ENCODE measurements around the gene KRT7.

Gene KRT7

GRCh38 chr12:52232674-52233461 lies at the start of gene KRT7:
Gene KRT7, plus strand, starts transcription at chr12:52233243. Its CDS starts 54 bp downstream, at chr12:52233297.
- Histone ChIP-seq H3F3A (ENCODE audit: insufficient read depth, low read length) (no peaks in the 10 kb centered on the region), H2AFZ (ENCODE audit: low read length) (no peak within 1 kb of the TSS), H3K36me3 (replicated peaks; ENCODE audit: insufficient read depth, low read length) (no peaks in the 10 kb centered on the region), H3K9ac (ENCODE audit: low read length) (no peak within 1 kb of the TSS), H3K9me2 (replicated peaks; ENCODE audit: insufficient read depth, low read length) (no peaks in the 10 kb centered on the region), H3K4me2 (ENCODE audit: low read depth, low read length) (no peak within 1 kb of the TSS), H3K9me3 (replicated peaks; ENCODE audit: insufficient read depth, low read length) (no peaks in the 10 kb centered on the region), H3K27ac (ENCODE audit: low read length) (no peak within 1 kb of the TSS), H3K79me2 (ENCODE audit: low read length) (no peaks in the 10 kb centered on the region), H4K20me1 (ENCODE audit: insufficient read depth, low read length) (no peaks in the 10 kb centered on the region), H3K4me1 (ENCODE audit: low read length) (no peaks in the 10 kb centered on the region), H3K4me3 (ENCODE audit: low read length) (no peak within 1 kb of the TSS), H3K27me3 (replicated peaks; ENCODE audit: insufficient read depth, low read length) (peaks cover 77% of the 10 kb centered on the region)
- TF ChIP-seq EZH2 (optimal IDR thresholded peaks at IDR 0.05; ENCODE audit: low read depth, low read length) (no peak), EZH2phosphoT487 (IDR thresholded peaks at IDR 0.05; ENCODE audit: low read length) (no peak), CTCF (IDR thresholded peaks at IDR 0.05; ENCODE audit: low read length) (no peak)
- DNase-seq, result no peak

- no peak overlapping the region for H2AFZ ChIP-seq (ENCODE audit: low read length)
- no peak overlapping the region for H3K4me2 ChIP-seq (ENCODE audit: low read depth, low read length)
- H3K36me3 ChIP-seq (replicated peaks; ENCODE audit: insufficient read depth, low read length), result no peaks in the 10 kb centered on the region
- H3K79me2 ChIP-seq (ENCODE audit: low read length), result no peaks in the 10 kb centered on the region
- H3K4me3 ChIP-seq (ENCODE audit: low read length), result no peak overlapping the region
- no peak for DNase-seq
- TF ChIP-seq CTCF (IDR thresholded peaks at IDR 0.05; ENCODE audit: low read length), result no peak
- TF ChIP-seq EZH2phosphoT487 (IDR thresholded peaks at IDR 0.05; ENCODE audit: low read length), result no peak
- TF ChIP-seq EZH2 (optimal IDR thresholded peaks at IDR 0.05; ENCODE audit: low read depth, low read length), result no peak
- no peak overlapping the region for H3K27ac ChIP-seq (ENCODE audit: low read length)
- H3K27me3 ChIP-seq (replicated peaks; ENCODE audit: insufficient read depth, low read length), result peaks cover 30% of the 10 kb centered on the region; the same call in 1 of the 2 replicates
- no peak overlapping the region for H3K9ac ChIP-seq (ENCODE audit: low read length)
- H3K9me3 ChIP-seq (replicated peaks; ENCODE audit: insufficient read depth, low read length), result no peaks in the 10 kb centered on the region
- H3K9me2 ChIP-seq (replicated peaks; ENCODE audit: insufficient read depth, low read length), result no peaks in the 10 kb centered on the region
- no peaks in the 10 kb centered on the region for H3F3A ChIP-seq (ENCODE audit: insufficient read depth, low read length)
- 0 out of 2 replicates have a peak, but pooled peaks cover 4% of the 10 kb centered on the region for H3K4me1 ChIP-seq (ENCODE audit: low read length)
- no peaks in the 10 kb centered on the region for H4K20me1 ChIP-seq (ENCODE audit: insufficient read depth, low read length)
These were observed 49.5 kb upstream of the KRT7 start for GRCh38 chr12:52183544-52183910.

- Histone ChIP-seq H2AFZ (ENCODE audit: low read length) (no peak overlapping the region), H3K9ac (ENCODE audit: low read length) (no peak overlapping the region), H4K20me1 (ENCODE audit: insufficient read depth, low read length) (no peaks in the 10 kb centered on the region), H3K27me3 (replicated peaks; ENCODE audit: insufficient read depth, low read length) (peaks cover 30% of the 10 kb centered on the region; the same call in 1 of the 2 replicates), H3K27ac (ENCODE audit: low read length) (no peak overlapping the region), H3K4me1 (ENCODE audit: low read length) (0 out of 2 replicates have a peak, but pooled peaks cover 4% of the 10 kb centered on the region), H3K36me3 (replicated peaks; ENCODE audit: insufficient read depth, low read length) (no peaks in the 10 kb centered on the region), H3F3A (ENCODE audit: insufficient read depth, low read length) (no peaks in the 10 kb centered on the region), H3K9me2 (replicated peaks; ENCODE audit: insufficient read depth, low read length) (no peaks in the 10 kb centered on the region), H3K9me3 (replicated peaks; ENCODE audit: insufficient read depth, low read length) (no peaks in the 10 kb centered on the region), H3K4me3 (ENCODE audit: low read length) (no peak overlapping the region), H3K4me2 (ENCODE audit: low read depth, low read length) (no peak overlapping the region), H3K79me2 (ENCODE audit: low read length) (no peaks in the 10 kb centered on the region)
- no peak for DNase-seq
- TF ChIP-seq CTCF (IDR thresholded peaks at IDR 0.05; ENCODE audit: low read length) (no peak), EZH2 (optimal IDR thresholded peaks at IDR 0.05; ENCODE audit: low read depth, low read length) (no peak), EZH2phosphoT487 (IDR thresholded peaks at IDR 0.05; ENCODE audit: low read length) (no peak)
These were observed 49.1 kb upstream of the KRT7 start for GRCh38 chr12:52183971-52184370.
